ENCODE data around the gene PLAAT3.
"Not testable (repeated sequence)": the region's sequence is repeated elsewhere in the genome, so short reads cannot be mapped to it uniquely, and the experiment has no call there.

Gene PLAAT3

GRCh38 chr11:63535734-63536133 lies 78.5 kb downstream of the PLAAT3 start:
- DNase-seq, result no peak

- DNase-seq, result no peak
These were observed 79.3 kb downstream of the PLAAT3 start for GRCh38 chr11:63534895-63535461.

- DNase-seq, result no peak
These were observed 80.2 kb downstream of the PLAAT3 start for GRCh38 chr11:63534076-63534475.

- DNase-seq, result no peak
These were observed 81.3 kb downstream of the PLAAT3 start for GRCh38 chr11:63532799-63533475.

GRCh38 chr11:63532117-63532516 lies 82.1 kb downstream of the PLAAT3 start:
- no peak for DNase-seq

- peak in 1 of 2 experiments; percentile 19 for DNase-seq
These were observed 83.0 kb downstream of the PLAAT3 start for GRCh38 chr11:63531074-63531792.

- DNase-seq, result no peak
These were observed 84.2 kb downstream of the PLAAT3 start for GRCh38 chr11:63530021-63530420.

- DNase-seq, result not testable (repeated sequence)
These were observed 84.9 kb downstream of the PLAAT3 start for GRCh38 chr11:63529373-63529772.

- not testable (repeated sequence) for DNase-seq
These were observed 85.4 kb downstream of the PLAAT3 start for GRCh38 chr11:63528729-63529278.

GRCh38 chr11:63528156-63528555 lies 86.1 kb downstream of the PLAAT3 start:
- DNase-seq, result not testable (repeated sequence)

GRCh38 chr11:63527667-63528066 lies 86.6 kb downstream of the PLAAT3 start:
- DNase-seq, result no peak

All from activated CD4-positive, alpha-beta T cell treated with anti-CD3 and anti-CD28 coated beads, Interleukin-2, amount 50 U/mL, for 4 hours (primary cell).